HG03045 (cell line): ENCODE data around the gene PI4K2A.
"Not testable (repeated sequence)": the region's sequence is repeated elsewhere in the genome, so short reads cannot be mapped to it uniquely, and the experiment has no call there.

Experiments
- ATAC-seq: cut with Tn5 transposase; IDR thresholded peaks from one replicate; pipeline ENCODE4 v1.9.1; 2021; ENCODE audit warnings: mild to moderate bottlenecking, moderate library complexity; ENCODE audit not compliant: unreplicated experiment

The PI4K2A gene

GRCh38 chr10:97631098-97631497 lies 9.4 kb upstream of the PI4K2A start:
- ATAC-seq: no peak

GRCh38 chr10:97632949-97633884 lies 7.3 kb upstream of the PI4K2A start, which contains the start of gene MORN4:
Gene MORN4 (minus strand): TSS chr10:97633500. CDS start chr10:97619653, 13,847 bp downstream.
- ATAC-seq: peak; percentile 99

GRCh38 chr10:97633921-97634320 lies 6.5 kb upstream of the PI4K2A start:
- no peak for ATAC-seq

GRCh38 chr10:97635577-97635976 lies 4.9 kb upstream of the PI4K2A start:
- no peak for ATAC-seq

- not testable (repeated sequence) for ATAC-seq
Measured at GRCh38 chr10:97639090-97639489, 1.4 kb upstream of the PI4K2A start.

- peak; percentile 31 for ATAC-seq
Measured at GRCh38 chr10:97640868-97641811, 669 bp downstream of the PI4K2A start.

- not testable (repeated sequence) for ATAC-seq
Measured at GRCh38 chr10:97642471-97643159, 2.1 kb downstream of the PI4K2A start.

GRCh38 chr10:97643441-97643985 lies 3.0 kb downstream of the PI4K2A start:
- ATAC-seq: no peak

- no peak for ATAC-seq
Measured at GRCh38 chr10:97644936-97645335, 4.5 kb downstream of the PI4K2A start.

- no peak for ATAC-seq
Measured at GRCh38 chr10:97647556-97647955, 7.1 kb downstream of the PI4K2A start.

GRCh38 chr10:97648562-97649404 lies 8.3 kb downstream of the PI4K2A start:
- peak; percentile 65 for ATAC-seq

- ATAC-seq: not testable (repeated sequence)
Measured at GRCh38 chr10:97649405-97649750, 8.9 kb downstream of the PI4K2A start.

GRCh38 chr10:97650726-97651125 lies 10.3 kb downstream of the PI4K2A start:
- no peak for ATAC-seq

- no peak for ATAC-seq
Measured at GRCh38 chr10:97651773-97652172, 11.3 kb downstream of the PI4K2A start.

GRCh38 chr10:97656777-97657176 lies 16.3 kb downstream of the PI4K2A start:
- no peak for ATAC-seq

GRCh38 chr10:97659589-97659988 lies 19.1 kb downstream of the PI4K2A start:
- ATAC-seq: no peak

- no peak for ATAC-seq
Measured at GRCh38 chr10:97664282-97664850, 23.9 kb downstream of the PI4K2A start.

GRCh38 chr10:97666992-97667391 lies 26.5 kb downstream of the PI4K2A start:
- ATAC-seq: no peak

GRCh38 chr10:97667463-97667862 lies 27.0 kb downstream of the PI4K2A start:
- ATAC-seq: no peak
